CD4-positive, alpha-beta memory T cell (primary cell): ENCODE data around the gene SMNDC1. TPM values are rescaled to one million over a fixed set of nuclear protein-coding genes. Genes with fewer than 3 reads are reported as not detected.

Experiments
- CTCF ChIA-PET: fragments of 350-600 bp; sonication (Branson Sonifier 250); formaldehyde crosslinking; loops from one replicate; lab custom pipeline; 2021; ENCODE audit warnings: inconsistent platforms; ENCODE audit not compliant: partially characterized antibody; lab: Charles Lee
- POLR2A ChIA-PET: fragments of 350-600 bp; sonication (Branson Sonifier 250); formaldehyde crosslinking; loops from one replicate; lab custom pipeline; 2021; ENCODE audit not compliant: partially characterized antibody; lab: Charles Lee
- DNase-seq, 5 donors: peaks; one replicate each; pipeline versions ENCODE4 v3.0.0 to v3.0.0-alpha.2; 2020 to 2022; ENCODE audit warnings: mixed read lengths in 1 of 5
- H3K27ac ChIP-seq: one replicate; pipeline ENCODE4 v1.7.0; 2013; ENCODE audit warnings: low read depth, low read length
- H3K27me3 ChIP-seq: 2 replicates; pipeline ENCODE4 v1.7.0; 2013; ENCODE audit warnings: mild to moderate bottlenecking, low read length, moderate library complexity; ENCODE audit not compliant: insufficient read depth
- H3K36me3 ChIP-seq: 2 replicates; pipeline ENCODE4 v1.7.0; 2013; ENCODE audit warnings: mild to moderate bottlenecking, low read length, moderate library complexity; ENCODE audit not compliant: insufficient read depth
- H3K4me1 ChIP-seq: 2 replicates; pipeline ENCODE4 v1.7.0; 2013; ENCODE audit warnings: mild to moderate bottlenecking, low read length, moderate library complexity; ENCODE audit not compliant: insufficient read depth
- H3K4me3 ChIP-seq, 2 donors: one replicate each; pipeline ENCODE4 v1.7.0; 2013; ENCODE audit warnings: low read length in 2 of 2, mild to moderate bottlenecking in 1 of 2
- H3K9me3 ChIP-seq, 2 donors: one replicate each; pipeline ENCODE4 v1.7.0; 2013; ENCODE audit warnings: low read length in 2 of 2, control low read depth in 1 of 2; ENCODE audit not compliant: control insufficient read depth in 1 of 2
- H3K27ac Mint-ChIP-seq, 7 donors: one replicate each; pipeline ENCODE4 v1.8.0; 2020 to 2021; ENCODE audit warnings: mixed read lengths in 7 of 7, mild to moderate bottlenecking in 6 of 7, inconsistent platforms in 3 of 7, moderate library complexity in 3 of 7
- H3K27me3 Mint-ChIP-seq, 2 donors: one replicate each; pipeline ENCODE4 v1.8.0; 2020 to 2021; ENCODE audit warnings: mixed read lengths in 2 of 2
- H3K36me3 Mint-ChIP-seq, 2 donors: one replicate each; pipeline ENCODE4 v1.8.0; 2020 to 2021; ENCODE audit warnings: mixed read lengths in 2 of 2, inconsistent platforms in 1 of 2, mild to moderate bottlenecking in 1 of 2
- H3K4me1 Mint-ChIP-seq, 4 donors: one replicate each; pipeline ENCODE4 v1.8.0; 2020 to 2021; ENCODE audit warnings: mixed read lengths in 4 of 4, mild to moderate bottlenecking in 1 of 4
- H3K4me3 Mint-ChIP-seq, 8 donors: one replicate each; pipeline ENCODE4 v1.8.0; 2020 to 2021; ENCODE audit warnings: mixed read lengths in 8 of 8, mild to moderate bottlenecking in 7 of 8, moderate library complexity in 6 of 8, inconsistent platforms in 3 of 8
- H3K9me3 Mint-ChIP-seq, 8 donors: one replicate each; pipeline ENCODE4 v1.8.0; 2020 to 2021; ENCODE audit warnings: mixed read lengths in 8 of 8, mild to moderate bottlenecking in 5 of 8, inconsistent platforms in 3 of 8, moderate library complexity in 1 of 8
- intact Hi-C: fragments of 100-400 bp; cut with micrococcal nuclease; formaldehyde crosslinking; loops from one replicate; pipeline ENCODE4 v1.15.1; 2023
- polyA plus RNA-seq, 2 donors: library from polyadenylated mRNA; unstranded; fragments of 300-500 nt; fragmentation: Illumina TruSeq; gene quantifications; one replicate each; pipeline ENCODE4 v1.2.3, GENCODE V29; 2021
- total RNA-seq, 2 experiments: library from RNA; stranded (reverse); gene quantifications; one replicate each; pipeline ENCODE4 v1.2.3, GENCODE V29; 2021

Gene SMNDC1
- total and polyA plus RNA-seq, 4 experiments from 2014 or later: 11.3 to 39.3 (median 30.8) TPM

- Histone ChIP-seq H3K9me3 (no peaks in the 10 kb centered on the region), H3K27me3 (no peaks in the 10 kb centered on the region), H3K27ac (no peak overlapping the region), H3K36me3 (peaks cover 7% of the 10 kb centered on the region), H3K4me1 (peaks cover 29% of the 10 kb centered on the region), H3K4me3 (no peak overlapping the region)
- H3K27ac Mint-ChIP-seq: peak overlapping the region in 3 of 7 donors; percentile 26 to 51 (median 44)
- H3K4me1 Mint-ChIP-seq: peaks cover 21 to 53% (median 42%) of the 10 kb centered on the region in 4 donors
- no peak for DNase-seq
- H3K27me3 Mint-ChIP-seq: no peaks in the 10 kb centered on the region
- intact Hi-C loops: loop anchor here (1.0 to 5.0 kb wide), 4 partner anchors 51 to 394 kb away; no protein-coding TSS in a partner anchor
- ChIA-PET POLR2A (interaction anchor here (1.1 to 3.6 kb wide), 5 partner anchors 53 to 140 kb away, joined by 3 to 46 read pairs (median 8); partner anchors contain the start of gene MXI1), CTCF (interaction anchor here (0.7 to 3.7 kb wide), 31 partner anchors 9 to 395 kb away, joined by 3 to 61 read pairs (median 4); partner anchors contain the start of gene MXI1)
- H3K4me3 Mint-ChIP-seq: peak overlapping the region in 2 of 8 donors; percentile 32 to 58
- H3K36me3 Mint-ChIP-seq: peaks cover 6 to 17% of the 10 kb centered on the region in 2 donors
- H3K9me3 Mint-ChIP-seq: no peaks in the 10 kb centered on the region
These were observed 25.9 kb downstream of the SMNDC1 start for GRCh38 chr10:110278562-110279406.

- no peaks in the 10 kb centered on the region for H3K9me3 ChIP-seq
- Mint-ChIP-seq H3K36me3 (peaks cover 6 to 13% of the 10 kb centered on the region in 2 donors), H3K27me3 (no peaks in the 10 kb centered on the region), H3K4me1 (peaks cover 26 to 60% (median 49%) of the 10 kb centered on the region in 4 donors), H3K4me3 (no peak overlapping the region), H3K27ac (peak overlapping the region in 1 of 7 donors; percentile 59), H3K9me3 (no peaks in the 10 kb centered on the region)
- no peak overlapping the region for H3K4me3 ChIP-seq
- ChIA-PET CTCF (interaction anchor here (3.7 kb wide), 1 partner anchor 67 kb away, joined by 56 read pairs; the partner anchor contains the start of gene MXI1), POLR2A (no interaction called here)
- peaks cover 36% of the 10 kb centered on the region for H3K4me1 ChIP-seq
- peaks cover 7% of the 10 kb centered on the region for H3K36me3 ChIP-seq
- no peak overlapping the region for H3K27ac ChIP-seq
- intact Hi-C loops: loop anchor here (5.0 kb wide), 1 partner anchor 50 kb away; no protein-coding TSS in a partner anchor
- H3K27me3 ChIP-seq: no peaks in the 10 kb centered on the region
- no peak for DNase-seq
These were observed 27.1 kb downstream of the SMNDC1 start for GRCh38 chr10:110277591-110277990.

- Histone ChIP-seq H3K4me3 (no peak overlapping the region), H3K27me3 (no peaks in the 10 kb centered on the region), H3K27ac (no peak overlapping the region), H3K4me1 (peaks cover 36% of the 10 kb centered on the region), H3K36me3 (peaks cover 7% of the 10 kb centered on the region), H3K9me3 (no peaks in the 10 kb centered on the region)
- no peak for DNase-seq
- Mint-ChIP-seq H3K27me3 (no peaks in the 10 kb centered on the region), H3K4me3 (no peak overlapping the region), H3K9me3 (no peaks in the 10 kb centered on the region), H3K36me3 (peaks cover 6 to 13% of the 10 kb centered on the region in 2 donors), H3K4me1 (peaks cover 26 to 60% (median 51%) of the 10 kb centered on the region in 4 donors), H3K27ac (peak overlapping the region in 1 of 7 donors; percentile 58)
- ChIA-PET CTCF (interaction anchor here (0.9 kb wide), 1 partner anchor 47 kb away, joined by 3 read pairs; no protein-coding TSS in a partner anchor), POLR2A (no interaction called here)
- intact Hi-C loops: loop anchor here (5.0 kb wide), 1 partner anchor 49 kb away; no protein-coding TSS in a partner anchor
These were observed 28.1 kb downstream of the SMNDC1 start for GRCh38 chr10:110276603-110277002.

GRCh38 chr10:110275128-110275729 lies 29.5 kb downstream of the SMNDC1 start:
- Histone ChIP-seq H3K27me3 (no peaks in the 10 kb centered on the region), H3K4me1 (peaks cover 37% of the 10 kb centered on the region), H3K4me3 (no peak overlapping the region), H3K36me3 (peaks cover 4% of the 10 kb centered on the region), H3K9me3 (no peaks in the 10 kb centered on the region), H3K27ac (no peak overlapping the region)
- Mint-ChIP-seq H3K27ac (peak overlapping the region in 6 of 7 donors; percentile 6 to 79 (median 51)), H3K4me3 (peak overlapping the region in 5 of 8 donors; percentile 6 to 63 (median 35)), H3K4me1 (peaks cover 27 to 66% (median 57%) of the 10 kb centered on the region in 4 donors), H3K36me3 (peaks cover 3 to 4% of the 10 kb centered on the region in 2 donors), H3K9me3 (no peaks in the 10 kb centered on the region), H3K27me3 (no peaks in the 10 kb centered on the region)
- CTCF ChIA-PET: interaction anchor here (0.9 to 3.7 kb wide), 11 partner anchors 9 to 142 kb away, joined by 3 to 17 read pairs (median 3); partner anchors contain the start of gene MXI1
- DNase-seq: peak; percentile 28 to 65 (median 48)
- POLR2A ChIA-PET: interaction anchor here (0.8 to 3.3 kb wide), 6 partner anchors 13 to 137 kb away, joined by 3 to 20 read pairs (median 3); no protein-coding TSS in a partner anchor
- intact Hi-C loops: loop anchor here (5.0 kb wide), 1 partner anchor 48 kb away; no protein-coding TSS in a partner anchor

GRCh38 chr10:110274647-110275046 lies 30.1 kb downstream of the SMNDC1 start:
- peaks cover 28 to 72% (median 60%) of the 10 kb centered on the region in 4 donors for H3K4me1 Mint-ChIP-seq
- H3K27me3 Mint-ChIP-seq: no peaks in the 10 kb centered on the region
- intact Hi-C loops: loop anchor here (5.0 kb wide), 1 partner anchor 47 kb away; no protein-coding TSS in a partner anchor

GRCh38 chr10:110274072-110274627 lies 30.6 kb downstream of the SMNDC1 start:
- H3K27ac Mint-ChIP-seq: peak overlapping the region in 6 of 7 donors; percentile 2 to 96 (median 54)
- H3K4me1 Mint-ChIP-seq: peaks cover 30 to 74% (median 60%) of the 10 kb centered on the region in 4 donors
- no peaks in the 10 kb centered on the region for H3K9me3 Mint-ChIP-seq
- ChIA-PET POLR2A (interaction anchor here (1.0 to 3.3 kb wide), 7 partner anchors 13 to 136 kb away, joined by 3 to 20 read pairs (median 3); no protein-coding TSS in a partner anchor), CTCF (interaction anchor here (1.2 to 3.7 kb wide), 7 partner anchors 27 to 139 kb away, joined by 3 to 17 read pairs (median 4); partner anchors contain the start of gene MXI1)
- Histone ChIP-seq H3K27ac (no peak overlapping the region), H3K27me3 (no peaks in the 10 kb centered on the region), H3K36me3 (no peaks in the 10 kb centered on the region), H3K9me3 (no peaks in the 10 kb centered on the region), H3K4me3 (no peak overlapping the region), H3K4me1 (peaks cover 45% of the 10 kb centered on the region)
- intact Hi-C loops: no loop called here
- DNase-seq: no peak
- no peaks in the 10 kb centered on the region for H3K36me3 Mint-ChIP-seq
- H3K27me3 Mint-ChIP-seq: no peaks in the 10 kb centered on the region
- H3K4me3 Mint-ChIP-seq: peak overlapping the region in 3 of 8 donors; percentile 1 to 87 (median 65)

More at GRCh38 chr10:110274647-110275046, 30.1 kb downstream of the SMNDC1 start:
- H3K27ac Mint-ChIP-seq: peak overlapping the region; percentile 2 to 82 (median 66)
- DNase-seq: no peak
- Histone ChIP-seq H3K9me3 (no peaks in the 10 kb centered on the region), H3K4me3 (no peak overlapping the region), H3K27me3 (no peaks in the 10 kb centered on the region), H3K27ac (no peak overlapping the region), H3K36me3 (no peaks in the 10 kb centered on the region), H3K4me1 (peaks cover 43% of the 10 kb centered on the region)
- CTCF ChIA-PET: interaction anchor here (0.9 to 3.7 kb wide), 10 partner anchors 9 to 139 kb away, joined by 3 to 17 read pairs (median 4); partner anchors contain the start of gene MXI1
- POLR2A ChIA-PET: interaction anchor here (1.1 to 3.3 kb wide), 6 partner anchors 14 to 136 kb away, joined by 3 to 20 read pairs (median 4); no protein-coding TSS in a partner anchor
- H3K36me3 Mint-ChIP-seq: peaks cover 3% of the 10 kb centered on the region in 2 donors
- H3K4me3 Mint-ChIP-seq: peak overlapping the region in 1 of 8 donors; percentile 1
- no peaks in the 10 kb centered on the region for H3K9me3 Mint-ChIP-seq
